ENCODE data around the gene LCN10. TPM values are rescaled to one million over a fixed set of nuclear protein-coding genes. Genes with fewer than 3 reads are reported as not detected.

LCN10 gene
- total RNA-seq (2021; ENCODE audit: unreplicated experiment) (not detected), Bru-seq, nascent RNA (not detected), BruChase-seq, experiment 1, labeled RNA remaining after a 2-hour chase (not detected), BruChase-seq, experiment 2, labeled RNA remaining after a 6-hour chase (not detected)
- polyA plus RNA-seq (2012; ENCODE audit: insufficient read length) = not detected
- long read RNA-seq = 0 reads

DNA sequence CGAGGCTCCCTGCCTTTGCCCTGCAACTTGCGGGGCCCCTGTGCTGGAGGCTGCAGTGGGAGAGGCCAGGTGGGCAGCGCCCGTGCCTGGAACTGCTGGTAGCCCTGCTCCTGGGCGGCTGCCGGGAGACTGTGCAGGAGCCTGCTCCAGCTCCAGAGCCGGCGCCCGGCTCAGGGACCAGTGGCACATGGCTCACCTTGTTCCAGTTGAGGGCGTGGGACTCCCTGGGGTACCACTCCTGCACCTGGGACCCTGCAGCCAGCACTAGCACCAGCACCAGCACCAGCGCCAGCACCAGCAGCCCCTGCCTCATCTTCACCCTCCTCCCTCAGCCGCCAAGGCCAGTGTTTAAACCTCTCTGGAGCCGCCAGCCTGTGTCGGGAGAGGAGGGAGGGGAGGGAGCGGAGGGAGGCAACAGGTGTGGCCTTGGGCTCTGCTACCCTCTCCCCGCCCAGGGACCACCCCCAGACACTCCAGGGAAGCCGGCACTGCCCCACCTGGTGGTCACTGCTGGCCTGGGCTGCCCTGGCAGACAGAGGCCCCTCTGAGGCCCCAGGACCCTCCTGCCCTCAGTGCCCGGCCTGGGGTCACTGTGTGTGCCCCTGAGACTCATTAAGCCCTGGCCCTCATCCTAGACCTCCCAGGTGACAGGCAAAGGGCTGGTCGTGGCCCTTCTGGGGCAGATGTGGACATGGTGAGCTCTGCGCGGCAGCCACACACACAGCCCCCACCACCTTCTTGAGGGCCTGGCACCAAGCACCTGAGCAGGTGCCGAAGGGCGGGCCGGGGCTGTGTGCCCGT, at the start of gene LCN10:
Gene LCN10, minus strand, starts transcription at position 350 of the 801 bp plus-strand sequence. Its CDS starts 37 bp downstream, at position 313.
- Histone ChIP-seq H3K36me3 (ENCODE audit: control insufficient read depth, insufficient read depth, low read length) (no peaks in the 10 kb centered on the region), H3K27ac (ENCODE audit: low read length) (no peak within 1 kb of the TSS), H3K9me3 (ENCODE audit: control insufficient read depth, insufficient read depth, low read depth, low read length) (no peaks in the 10 kb centered on the region), H3K4me3 (ENCODE audit: low read depth in 2 of 2, low read length in 2 of 2) (no peak within 1 kb of the TSS), H3K27me3 (ENCODE audit: control insufficient read depth, insufficient read depth, low read length) (no peaks in the 10 kb centered on the region), H3K4me1 (ENCODE audit: control insufficient read depth, insufficient read depth, low read length) (no peaks in the 10 kb centered on the region)
- peak; percentile 65 for ATAC-seq
- intact Hi-C loops (cut with micrococcal nuclease; ENCODE audit: unreplicated experiment) = no loop called here
- no peak for DNase-seq (ENCODE audit: low read depth, low spot score)
- CTCF ChIA-PET = no interaction called here
- no TSS peak for BruUV-seq (replicated peaks)
- POLR2A ChIA-PET = no interaction called here
- TF ChIP-seq POLR2AphosphoS5 (IDR thresholded peaks at IDR 0.05; ENCODE audit: low read depth, low read length) = no peak
- TF ChIP-seq CTCF (IDR thresholded peaks at IDR 0.05) = peak; percentile 41; the same call in 1 of the 2 replicates
- in situ Hi-C loops (cut with HindIII; ENCODE audit: low pct_unique_long_range_greater_than_20kb, low sequenced_read_pairs) = no loop called here

- in situ Hi-C loops (cut with HindIII; ENCODE audit: low pct_unique_long_range_greater_than_20kb, low sequenced_read_pairs) = no loop called here
- Histone ChIP-seq H3K27ac (ENCODE audit: low read length) (peak overlapping the region; percentile 84), H3K4me1 (ENCODE audit: control insufficient read depth, insufficient read depth, low read length) (peaks cover 14% of the 10 kb centered on the region), H3K9me3 (ENCODE audit: control insufficient read depth, insufficient read depth, low read depth, low read length) (no peaks in the 10 kb centered on the region), H3K36me3 (ENCODE audit: control insufficient read depth, insufficient read depth, low read length) (no peaks in the 10 kb centered on the region; the same call in 1 of the 2 replicates), H3K4me3 (ENCODE audit: low read depth in 2 of 2, low read length in 2 of 2) (peak overlapping the region; percentile 70 to 73), H3K27me3 (ENCODE audit: control insufficient read depth, insufficient read depth, low read length) (no peaks in the 10 kb centered on the region)
- intact Hi-C loops (cut with micrococcal nuclease; ENCODE audit: unreplicated experiment) = no loop called here
- ATAC-seq = peak; percentile 44
- ChIA-PET POLR2A (no interaction called here), CTCF (no interaction called here)
- TF ChIP-seq CTCF (IDR thresholded peaks at IDR 0.05) (peak; percentile 98), TCF7L2 (IDR thresholded peaks at IDR 0.05; ENCODE audit: low read depth, low read length) (no peak)
- no TSS peak for BruUV-seq (replicated peaks)
- DNase-seq (ENCODE audit: low read depth, low spot score) = no peak
Measured at GRCh38 chr9:136791516-136792276, 49.0 kb upstream of the LCN10 start.
